Motor neuron (in vitro differentiated cells): ENCODE data around the gene C1QTNF4. TPM values are rescaled to one million over a fixed set of nuclear protein-coding genes. Genes with fewer than 3 reads are reported as not detected.
"Not testable (repeated sequence)": the region's sequence is repeated elsewhere in the genome, so short reads cannot be mapped to it uniquely, and the experiment has no call there.

ENCODE experiments used
- ATAC-seq, 8 experiments: fragments of 200-7000 bp; cut with Tn5 transposase; replicated peaks in 6 of 8; 2 replicates each; pipeline ENCODE4 v1.8.0; 2021; ENCODE audit warnings: mild to moderate bottlenecking in 8 of 8, moderate library complexity in 8 of 8
- H3K27ac ChIP-seq, 2 donors: fragments of 250-450 bp; sonication (Bioruptor Pico); 2 replicates each; pipeline ENCODE4 v1.9.0; 2021; ENCODE audit warnings: antibody characterized with exemption in 2 of 2, mild to moderate bottlenecking in 2 of 2, moderate library complexity in 1 of 2
- H3K4me1 ChIP-seq, 2 donors: fragments of 250-450 bp; sonication (Bioruptor Pico); replicated peaks in 1 of 2; 2 replicates each; pipeline ENCODE4 v1.6.1; 2021; ENCODE audit warnings: antibody characterized with exemption in 2 of 2, mild to moderate bottlenecking in 2 of 2, moderate library complexity in 1 of 2
- H3K4me3 ChIP-seq, 5 donors: fragments of 250-450 bp; sonication (Bioruptor Pico); 2 replicates each; pipeline ENCODE4 v1.9.0; 2021; ENCODE audit warnings: antibody characterized with exemption in 5 of 5, mild to moderate bottlenecking in 5 of 5, moderate library complexity in 4 of 5
- WGBS, 10 experiments: fragments of 450-650 bp; shearing (Covaris generic); methylation state at CpG; one replicate each; pipeline ENCODE4 v1.0.0; 2022; 5-methylcytosine and 5-hydroxymethylcytosine counted together
- in situ Hi-C, 9 experiments: fragments of 400-800 bp; cut with MboI; loops; one replicate each; pipeline ENCODE4 v1.15.0; 2021; ENCODE audit warnings: low sequenced_read_pairs in 9 of 9, low pct_unique_long_range_greater_than_20kb in 2 of 9; ENCODE audit not compliant: unreplicated experiment in 9 of 9
- total RNA-seq, 8 experiments: library from RNA; unstranded; fragments of 300-600 nt; gene quantifications; 2 replicates each; pipeline versions ENCODE4 v1.2.3 to v1.2.4, GENCODE V29; 2022

The C1QTNF4 gene
- total RNA-seq, 8 experiments from 2014 or later, result 0.63 to 10.7 (median 5.0) TPM; not detected in 2

DNA sequence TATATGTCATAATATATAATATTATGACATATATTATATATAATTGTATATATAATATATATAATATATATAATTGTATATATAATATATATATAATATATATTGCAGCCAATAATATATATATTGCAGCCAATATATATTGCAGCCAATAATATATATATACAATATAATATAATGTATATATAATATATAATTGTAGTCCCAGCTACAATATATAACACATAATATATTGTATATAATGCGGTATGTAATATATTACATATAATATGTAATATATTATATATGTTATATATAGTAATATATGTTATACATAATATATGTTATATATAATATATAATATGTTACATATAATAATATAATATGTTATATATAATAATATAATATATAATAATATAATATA, 35.5 kb downstream of the C1QTNF4 start:
- ATAC-seq, result no peak
- in situ Hi-C loops, result loop anchor here in 1 of 9 experiments (25.0 kb wide), 1 partner anchor 146 kb away; the partner anchor contains the start of gene SLC39A13
- Histone ChIP-seq H3K4me1 (peaks cover under 1 to 3% of the 10 kb centered on the region in 2 donors), H3K4me3 (no peak overlapping the region), H3K27ac (no peak overlapping the region)
- WGBS, 10 experiments, result 86 to 100% (median 100%) methylated on average over 1 of the region's 1 CpG; no CpG with 5 or more reads in 4 of the 10 experiments

- 90 to 100% (median 100%) methylated on average over 1 to 11 of the region's 12 CpGs; no CpG with 5 or more reads in 1 of the 10 experiments for WGBS, 10 experiments
- H3K4me1 ChIP-seq, H3K27ac ChIP-seq, ATAC-seq, H3K4me3 ChIP-seq: not testable (repeated sequence)
- in situ Hi-C loops, result loop anchor here in 1 of 9 experiments (25.0 kb wide), 1 partner anchor 145 kb away; the partner anchor contains the start of gene SLC39A13
Measured at GRCh38 chr11:47557004-47557403, 37.2 kb downstream of the C1QTNF4 start.

DNA sequence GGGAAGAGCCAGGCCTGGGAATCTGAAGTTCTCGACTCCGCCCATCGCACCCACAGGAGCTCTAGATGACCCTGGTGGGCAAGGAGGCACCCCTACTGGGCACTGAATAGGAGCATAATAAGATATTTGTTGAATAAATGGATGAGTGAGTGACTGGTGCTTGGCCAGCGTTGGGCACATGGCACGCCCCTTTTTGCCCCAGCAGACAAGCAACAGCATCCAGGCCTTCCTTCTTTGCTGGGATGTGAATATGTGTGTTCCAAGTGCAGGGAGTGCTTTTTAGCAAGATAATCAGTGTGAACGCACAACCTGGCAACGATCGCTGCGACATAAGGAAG, 40.8 kb downstream of the C1QTNF4 start:
- in situ Hi-C loops, result loop anchor here in 1 of 9 experiments (25.0 kb wide), 1 partner anchor 141 kb away; the partner anchor contains the start of gene SLC39A13
- H3K4me3 ChIP-seq, result peak overlapping the region; percentile 59 to 90 (median 75)
- 8 to 60% (median 21%) methylated on average over 1 to 8 of the region's 9 CpGs; no CpG with 5 or more reads in 3 of the 10 experiments for WGBS, 10 experiments
- H3K27ac ChIP-seq, result peak overlapping the region; percentile 71 to 75
- peak in 4 of 8 experiments; percentile 10 to 58 (median 48) for ATAC-seq
- H3K4me1 ChIP-seq, result peaks cover 14 to 19% of the 10 kb centered on the region in 2 donors

- WGBS, 10 experiments, result 3% methylated on average over 4 of the region's 89 CpGs; no CpG with 5 or more reads in 9 of the 10 experiments
- Histone ChIP-seq H3K4me1 (peaks cover 14 to 19% of the 10 kb centered on the region in 2 donors), H3K4me3 (peak within 1 kb of the TSS; percentile 59 to 90 (median 75)), H3K27ac (peak within 1 kb of the TSS; percentile 83 to 94)
- in situ Hi-C loops, result loop anchor here in 1 of 9 experiments (25.0 kb wide), 1 partner anchor 140 kb away; the partner anchor contains the start of gene SLC39A13
- peak; percentile 89 to 97 (median 95) for ATAC-seq
Measured at GRCh38 chr11:47552566-47553405, 41.4 kb downstream of the C1QTNF4 start, which contains the start of gene CELF1. CELF1 (minus strand) TSS chr11:47553132; CDS start chr11:47499523, 53,609 bp downstream.

- in situ Hi-C loops, result loop anchor here in 1 of 9 experiments (25.0 kb wide), 1 partner anchor 140 kb away; the partner anchor contains the start of gene SLC39A13
- H3K4me1 ChIP-seq, result peaks cover 14 to 19% of the 10 kb centered on the region in 2 donors
- peak overlapping the region; percentile 83 to 94 for H3K27ac ChIP-seq
- H3K4me3 ChIP-seq, result peak overlapping the region; percentile 59 to 90 (median 75)
- 0 to 30% (median 1%) methylated on average over 1 to 9 of the region's 22 CpGs; no CpG with 5 or more reads in 2 of the 10 experiments for WGBS, 10 experiments
- peak; percentile 0 to 18 (median 4) for ATAC-seq
Measured at GRCh38 chr11:47552056-47552565, 42.1 kb downstream of the C1QTNF4 start.

GRCh38 chr11:47551086-47551485, 43.1 kb downstream of the C1QTNF4 start:
- H3K27ac ChIP-seq, result no peak overlapping the region
- in situ Hi-C loops, result loop anchor here in 1 of 9 experiments (25.0 kb wide), 1 partner anchor 139 kb away; the partner anchor contains the start of gene SLC39A13

GRCh38 chr11:47550288-47551047, 43.7 kb downstream of the C1QTNF4 start:
- 67 to 100% (median 89%) methylated on average over 1 to 8 of the region's 10 CpGs for WGBS, 10 experiments
- Histone ChIP-seq H3K27ac (no peak overlapping the region), H3K4me3 (no peak overlapping the region), H3K4me1 (peaks cover 14 to 19% of the 10 kb centered on the region in 2 donors)
- in situ Hi-C loops, result loop anchor here in 1 of 9 experiments (25.0 kb wide), 1 partner anchor 138 kb away; the partner anchor contains the start of gene SLC39A13
- no peak for ATAC-seq

More at GRCh38 chr11:47551086-47551485, 43.1 kb downstream of the C1QTNF4 start:
- H3K4me3 ChIP-seq, result peak overlapping the region; percentile 59 to 90 (median 75)
- ATAC-seq, result no peak
- peaks cover 14 to 19% of the 10 kb centered on the region in 2 donors for H3K4me1 ChIP-seq

DNA sequence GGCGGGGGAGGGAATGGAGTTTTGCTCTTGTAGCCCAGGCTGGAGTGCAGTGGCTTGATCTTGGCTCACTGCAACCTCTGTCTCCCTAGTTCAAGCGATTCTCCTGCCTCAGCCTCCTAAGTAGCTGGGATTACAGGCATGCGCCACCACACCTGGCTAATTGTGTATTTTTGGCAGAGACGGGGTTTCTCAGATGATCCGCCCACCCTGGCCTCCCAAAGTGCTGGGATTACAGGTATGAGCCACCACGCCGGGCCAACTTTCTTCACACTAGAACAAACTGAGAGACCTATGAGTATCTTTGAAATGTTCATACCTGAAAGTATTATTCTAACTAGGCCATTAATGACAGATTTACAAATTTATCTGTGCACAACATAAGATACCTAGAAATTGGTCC, 47.9 kb downstream of the C1QTNF4 start:
- H3K4me3 ChIP-seq, H3K27ac ChIP-seq, ATAC-seq, in situ Hi-C loops, H3K4me1 ChIP-seq: not testable (repeated sequence)
- 42 to 98% (median 89%) methylated on average over 2 to 5 of the region's 7 CpGs; no CpG with 5 or more reads in 7 of the 10 experiments for WGBS, 10 experiments

DNA sequence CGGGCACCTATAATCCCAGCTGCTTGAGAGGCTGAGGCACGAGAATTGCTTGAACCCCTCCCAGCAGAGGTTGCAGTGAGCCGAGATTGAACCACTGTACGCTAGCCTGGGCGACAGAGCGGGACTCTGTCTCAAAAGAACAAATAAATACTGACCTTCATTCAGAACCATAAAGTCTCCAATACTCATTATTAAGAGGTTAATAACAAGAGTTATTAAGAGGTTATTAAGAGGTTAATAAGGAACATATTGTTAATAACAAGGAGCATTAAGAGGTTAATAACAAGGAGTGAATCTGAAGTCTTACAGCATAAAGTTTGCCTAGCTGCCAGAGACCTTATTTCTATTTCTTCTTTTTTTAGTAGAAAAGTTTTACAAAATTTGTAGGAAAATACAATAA, 48.9 kb downstream of the C1QTNF4 start:
- 80 to 100% (median 100%) methylated on average over 1 to 5 of the region's 6 CpGs; no CpG with 5 or more reads in 7 of the 10 experiments for WGBS, 10 experiments
- ATAC-seq, result no peak
- H3K4me1 ChIP-seq, result peaks cover under 1 to 3% of the 10 kb centered on the region in 2 donors
- in situ Hi-C loops, result no loop called here
- no peak overlapping the region for H3K27ac ChIP-seq
- no peak overlapping the region for H3K4me3 ChIP-seq

GRCh38 chr11:47541070-47541469, 53.1 kb downstream of the C1QTNF4 start:
- no peak overlapping the region for H3K27ac ChIP-seq
- peaks cover 0 to 14% of the 10 kb centered on the region in 2 donors for H3K4me1 ChIP-seq
- no peak for ATAC-seq
- 83 to 100% (median 100%) methylated on average over 1 to 2 of the region's 2 CpGs; no CpG with 5 or more reads in 1 of the 10 experiments for WGBS, 10 experiments
- no peak overlapping the region for H3K4me3 ChIP-seq
- in situ Hi-C loops, result no loop called here

DNA sequence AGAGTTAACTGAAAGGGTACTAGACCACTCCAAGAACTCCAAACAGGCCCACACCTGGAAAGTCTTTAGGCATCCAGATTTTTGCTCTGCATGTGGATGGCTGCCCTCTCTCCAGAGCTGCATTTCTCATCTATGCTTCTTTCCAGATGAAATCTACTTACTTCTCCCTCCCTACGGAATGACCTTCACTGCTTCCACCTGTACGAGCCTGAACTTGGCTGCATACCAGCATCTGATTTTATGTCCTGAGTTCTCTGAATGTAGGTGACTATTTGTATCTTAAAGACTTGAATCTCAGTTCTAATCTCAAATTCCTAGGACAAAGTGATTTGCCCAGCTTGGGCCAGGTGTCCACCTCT, 54.6 kb downstream of the C1QTNF4 start:
- no peak for ATAC-seq
- in situ Hi-C loops, result no loop called here
- 53 to 100% (median 88%) methylated on average over 1 to 2 of the region's 2 CpGs; no CpG with 5 or more reads in 2 of the 10 experiments for whole genome bisulfite sequencing, 10 experiments
- H3K27ac ChIP-seq, result no peak overlapping the region
- H3K4me1 ChIP-seq, result peaks cover 0 to 14% of the 10 kb centered on the region in 2 donors
- no peak overlapping the region for H3K4me3 ChIP-seq
